K562 (cell line): Measurements from ENCODE around the gene GLI1. TPM values are rescaled to one million over a fixed set of nuclear protein-coding genes. Genes with fewer than 3 reads are reported as not detected.

Experiments
- AFF4 ChIP-seq: sonication (generic); formaldehyde crosslinking; IDR thresholded peaks from 2 replicates; pipeline ENCODE4 v1.8.0; 2023; ENCODE audit warnings: mild to moderate bottlenecking, missing genetic modification reagents
- CCNT2 ChIP-seq: IDR thresholded peaks from 2 replicates; pipeline ENCODE4 v1.6.1; 2011; ENCODE audit warnings: borderline replicate concordance, low read depth, mild to moderate bottlenecking, moderate library complexity, mixed read lengths, low read length; ENCODE audit not compliant: insufficient read length; ENCODE audit errors: extremely low read depth
- ELF4 ChIP-seq: fragments of 450-650 bp; formaldehyde crosslinking; IDR thresholded peaks from 2 replicates; pipeline ENCODE4 v1.4.0; 2022; ENCODE audit warnings: missing genetic modification characterization
- ETV5 ChIP-seq: sonication (generic); formaldehyde crosslinking; IDR thresholded peaks from 2 replicates; pipeline ENCODE4 v1.4.0; 2020; ENCODE audit warnings: low read depth, mild to moderate bottlenecking, missing genetic modification reagents
- GTF2B ChIP-seq: IDR thresholded peaks from 2 replicates; pipeline ENCODE4 v1.6.1; 2011; ENCODE audit not compliant: insufficient read length; ENCODE audit errors: extremely low read depth
- KAT8 ChIP-seq: fragments of 450-650 bp; IDR thresholded peaks from 2 replicates; pipeline ENCODE4 v1.6.1; 2016; ENCODE audit warnings: low read depth, mild to moderate bottlenecking
- MBD2 ChIP-seq: sonication (generic); IDR thresholded peaks from 2 replicates; pipeline ENCODE4 v1.6.1; 2016; ENCODE audit warnings: low read depth, borderline replicate concordance
- NRF1 ChIP-seq, 2 experiments: fragments of 450-650 bp; IDR thresholded peaks in 1 of 2; conservative IDR thresholded peaks in 1 of 2; 2 replicates each; pipeline ENCODE4 v1.6.1; 2014; ENCODE audit warnings: mild to moderate bottlenecking in 2 of 2
- POLR2H ChIP-seq: IDR thresholded peaks from 2 replicates; pipeline ENCODE4 v1.6.1; 2016; ENCODE audit warnings: missing genetic modification characterization, low read depth, mild to moderate bottlenecking, control low read depth, missing compliant biosample characterization, moderate library complexity
- SMARCA5 ChIP-seq: fragments of 450-650 bp; IDR thresholded peaks from 2 replicates; pipeline ENCODE4 v1.6.1; 2016
- SMARCC2 ChIP-seq: fragments of 450-650 bp; IDR thresholded peaks from 2 replicates; pipeline ENCODE4 v1.6.1; 2017; ENCODE audit warnings: antibody characterized with exemption, moderate library complexity, mild to moderate bottlenecking, low read depth
- TAF7 ChIP-seq: fragments of 450-650 bp; IDR thresholded peaks from 2 replicates; pipeline ENCODE4 v1.6.1; 2016; ENCODE audit warnings: missing genetic modification characterization, missing compliant biosample characterization
- TRIM24 ChIP-seq, 2 experiments: fragments of 450-650 bp; IDR thresholded peaks; 2 replicates each; pipeline ENCODE4 v1.6.1; 2016
- TSC22D4 ChIP-seq: fragments of 450-650 bp; IDR thresholded peaks from 2 replicates; pipeline ENCODE4 v1.6.1; 2016; ENCODE audit warnings: missing genetic modification characterization, missing biosample characterization, control low read depth
- ZNF239 ChIP-seq: fragments of 250-450 bp; sonication (Bioruptor Pico); IDR thresholded peaks from 2 replicates; pipeline ENCODE4 v1.4.0; 2020; ENCODE audit warnings: mild to moderate bottlenecking
- ZNF316 ChIP-seq: fragments of 450-650 bp; IDR thresholded peaks from 2 replicates; pipeline ENCODE4 v1.6.1; 2016
- ZNF347 ChIP-seq: fragments of 450-650 bp; formaldehyde crosslinking; IDR thresholded peaks from 2 replicates; pipeline ENCODE4 v1.4.0; 2020; ENCODE audit warnings: low read depth, mild to moderate bottlenecking, moderate library complexity
- ZSCAN32 ChIP-seq: fragments of 450-650 bp; formaldehyde crosslinking; IDR thresholded peaks from 2 replicates; pipeline ENCODE4 v1.4.0; 2020; ENCODE audit warnings: mild to moderate bottlenecking, moderate library complexity
- polyA plus RNA-seq, 8 experiments: library from polyadenylated mRNA; depleted of rRNA in 4 of 8; stranded (reverse) in 5 of 8; unstranded in 3 of 8; fragments of >200 nt; fragmentation: Nextera tagmentation in 2 of 8; fragmentation: Illumina TruSeq in 1 of 8; extraction: Ambion mirVana in 2 of 8; extraction: Trizol in 1 of 8; gene quantifications; 2 replicates each; pipeline versions ENCODE4 v1.2.1 to v1.2.3, GENCODE V29; 2011 to 2014; ENCODE audit warnings: inconsistent platforms in 1 of 8, missing spikeins in 1 of 8
- total RNA-seq, 7 experiments: library from RNA; depleted of rRNA in 6 of 7; stranded (reverse); fragments of >200 nt in 6 of 7; fragmentation: Illumina TruSeq in 2 of 7; extraction: Trizol in 2 of 7; gene quantifications; 2 replicates each; pipeline versions ENCODE4 v1.2.1 to v1.2.3, GENCODE V29; 2011 to 2021; ENCODE audit warnings: low replicate concordance in 1 of 7
- TF ChIP-seq, protein P1 (sequence below), 3 experiments: IDR thresholded peaks in 2 of 3; conservative IDR thresholded peaks in 1 of 3; 2 replicates each; pipeline ENCODE4 v1.5.1; 2011 to 2012; ENCODE audit warnings: low read length in 3 of 3, mild to moderate bottlenecking in 3 of 3, control low read depth in 2 of 3, improper control_type of control experiment in 1 of 3, inconsistent platforms in 1 of 3, low read depth in 1 of 3, mixed read lengths in 1 of 3, moderate library complexity in 1 of 3; ENCODE audit not compliant: insufficient read depth in 2 of 3
- TF ChIP-seq, protein P2 (sequence below): fragments of 250-450 bp; sonication (Bioruptor Pico); IDR thresholded peaks from 2 replicates; pipeline ENCODE4 v1.5.0; 2020; ENCODE audit warnings: mild to moderate bottlenecking, borderline replicate concordance

Gene GLI1
- total and polyA plus RNA-seq, 9 of the 15 experiments (the other 6 are each of a cell fraction or from before 2014, with no cell fraction given): 0.24 to 3.7 (median 0.61) TPM

- TF ChIP-seq AFF4 (CRISPR knock-in tag): peak; percentile 99
- peak; percentile 89 for TF ChIP-seq CCNT2
- no peak for TF ChIP-seq NRF1 (conservative IDR thresholded peaks at IDR 0.05 in 1 of 2, IDR thresholded peaks at IDR 0.05 in 1 of 2)
- TF ChIP-seq TAF7 (tag): peak; percentile 96
- TF ChIP-seq, protein P1, sequence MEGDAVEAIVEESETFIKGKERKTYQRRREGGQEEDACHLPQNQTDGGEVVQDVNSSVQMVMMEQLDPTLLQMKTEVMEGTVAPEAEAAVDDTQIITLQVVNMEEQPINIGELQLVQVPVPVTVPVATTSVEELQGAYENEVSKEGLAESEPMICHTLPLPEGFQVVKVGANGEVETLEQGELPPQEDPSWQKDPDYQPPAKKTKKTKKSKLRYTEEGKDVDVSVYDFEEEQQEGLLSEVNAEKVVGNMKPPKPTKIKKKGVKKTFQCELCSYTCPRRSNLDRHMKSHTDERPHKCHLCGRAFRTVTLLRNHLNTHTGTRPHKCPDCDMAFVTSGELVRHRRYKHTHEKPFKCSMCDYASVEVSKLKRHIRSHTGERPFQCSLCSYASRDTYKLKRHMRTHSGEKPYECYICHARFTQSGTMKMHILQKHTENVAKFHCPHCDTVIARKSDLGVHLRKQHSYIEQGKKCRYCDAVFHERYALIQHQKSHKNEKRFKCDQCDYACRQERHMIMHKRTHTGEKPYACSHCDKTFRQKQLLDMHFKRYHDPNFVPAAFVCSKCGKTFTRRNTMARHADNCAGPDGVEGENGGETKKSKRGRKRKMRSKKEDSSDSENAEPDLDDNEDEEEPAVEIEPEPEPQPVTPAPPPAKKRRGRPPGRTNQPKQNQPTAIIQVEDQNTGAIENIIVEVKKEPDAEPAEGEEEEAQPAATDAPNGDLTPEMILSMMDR (IDR thresholded peaks at IDR 0.05 in 2 of 3, conservative IDR thresholded peaks at IDR 0.05 in 1 of 3; ENCODE audit: insufficient read depth in 2 of 3, low read depth in 1 of 3, low read length in 3 of 3): 0 out of 6 replicates have a peak, but pooled peaks of 1 of the 3 experiments have one; percentile 1
- TF ChIP-seq, protein P2, sequence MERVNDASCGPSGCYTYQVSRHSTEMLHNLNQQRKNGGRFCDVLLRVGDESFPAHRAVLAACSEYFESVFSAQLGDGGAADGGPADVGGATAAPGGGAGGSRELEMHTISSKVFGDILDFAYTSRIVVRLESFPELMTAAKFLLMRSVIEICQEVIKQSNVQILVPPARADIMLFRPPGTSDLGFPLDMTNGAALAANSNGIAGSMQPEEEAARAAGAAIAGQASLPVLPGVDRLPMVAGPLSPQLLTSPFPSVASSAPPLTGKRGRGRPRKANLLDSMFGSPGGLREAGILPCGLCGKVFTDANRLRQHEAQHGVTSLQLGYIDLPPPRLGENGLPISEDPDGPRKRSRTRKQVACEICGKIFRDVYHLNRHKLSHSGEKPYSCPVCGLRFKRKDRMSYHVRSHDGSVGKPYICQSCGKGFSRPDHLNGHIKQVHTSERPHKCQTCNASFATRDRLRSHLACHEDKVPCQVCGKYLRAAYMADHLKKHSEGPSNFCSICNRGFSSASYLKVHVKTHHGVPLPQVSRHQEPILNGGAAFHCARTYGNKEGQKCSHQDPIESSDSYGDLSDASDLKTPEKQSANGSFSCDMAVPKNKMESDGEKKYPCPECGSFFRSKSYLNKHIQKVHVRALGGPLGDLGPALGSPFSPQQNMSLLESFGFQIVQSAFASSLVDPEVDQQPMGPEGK: peak; percentile 74; the same call in 1 of the 2 replicates
- TF ChIP-seq TRIM24 (IDR thresholded peaks at IDR 0.05): no peak
- no peak for TF ChIP-seq ZNF316
- peak; percentile 54; the same call in 1 of the 2 replicates for TF ChIP-seq ZNF347 (CRISPR knock-in tag)
- TF ChIP-seq KAT8: no peak
- TF ChIP-seq ETV5 (CRISPR knock-in tag): no peak
- peak; percentile 99 for TF ChIP-seq POLR2H (tag)
- no peak for TF ChIP-seq TSC22D4 (tag)
- TF ChIP-seq ZSCAN32: no peak
- no peak for TF ChIP-seq SMARCC2
- TF ChIP-seq GTF2B: peak; percentile 54
- TF ChIP-seq MBD2: peak; percentile 86
- TF ChIP-seq SMARCA5: no peak
- no peak for TF ChIP-seq ELF4 (CRISPR knock-in tag)
- TF ChIP-seq ZNF239: no peak
These were observed 60.7 kb downstream of the GLI1 start, which contains the start of gene DDIT3 (continued) for GRCh38 chr12:57520053-57520818.
